Stimulated activated CD4-positive, alpha-beta T cell treated with anti-CD3 and anti-CD28 coated beads, Interleukin-4, amount 100 ng/mL, for 24 hours (primary cell): ENCODE results near the gene SPATA2.
A peak's percentile ranks its signal among the peaks of the same experiment; 100 is the strongest.
"Not testable (repeated sequence)": the region's sequence is repeated elsewhere in the genome, so short reads cannot be mapped to it uniquely, and the experiment has no call there.

Experiments
- DNase-seq: peaks from one replicate; pipeline ENCODE4 v3.0.0-alpha.2; 2020

Gene SPATA2

DNA sequence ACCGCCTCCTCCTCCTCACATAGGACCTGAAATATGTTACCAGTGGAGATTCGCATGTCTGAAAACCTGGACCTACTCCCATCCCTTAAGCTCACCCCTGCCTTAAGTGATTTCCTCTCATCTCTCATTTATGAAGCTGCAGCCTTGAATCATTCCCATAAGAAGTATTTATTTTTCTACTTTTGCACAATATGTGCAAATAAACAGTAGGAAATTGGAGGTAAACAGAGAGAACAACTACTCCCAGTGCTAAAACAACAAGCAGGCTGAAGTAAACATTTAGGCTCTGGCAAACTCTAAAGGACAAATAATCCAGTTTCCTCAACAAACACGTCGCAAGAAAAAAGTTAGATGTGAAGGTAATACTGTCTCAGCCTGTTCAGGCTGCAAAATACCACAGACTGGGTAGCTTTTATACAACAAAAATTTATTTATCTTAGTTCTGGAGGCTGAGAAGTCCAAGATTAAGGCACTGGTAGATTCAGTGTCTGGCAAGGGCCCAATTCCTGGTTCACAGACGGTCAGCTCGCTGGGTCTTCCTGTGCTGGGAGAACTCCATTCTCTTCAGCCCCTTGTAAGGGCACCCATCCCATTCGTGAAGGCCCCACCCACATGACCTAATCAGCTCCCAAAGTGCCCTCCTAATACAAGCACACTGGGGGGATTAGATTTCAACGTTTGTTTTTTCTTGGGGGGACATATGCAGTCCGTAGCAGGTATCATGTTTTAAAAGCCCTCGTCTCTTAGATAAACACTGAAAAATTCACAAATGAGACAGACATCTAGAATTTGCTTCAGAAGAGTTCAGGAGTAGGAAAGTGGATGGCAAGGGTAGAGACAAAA, 15.6 kb downstream of the SPATA2 start:
- DNase-seq: no peak

DNA sequence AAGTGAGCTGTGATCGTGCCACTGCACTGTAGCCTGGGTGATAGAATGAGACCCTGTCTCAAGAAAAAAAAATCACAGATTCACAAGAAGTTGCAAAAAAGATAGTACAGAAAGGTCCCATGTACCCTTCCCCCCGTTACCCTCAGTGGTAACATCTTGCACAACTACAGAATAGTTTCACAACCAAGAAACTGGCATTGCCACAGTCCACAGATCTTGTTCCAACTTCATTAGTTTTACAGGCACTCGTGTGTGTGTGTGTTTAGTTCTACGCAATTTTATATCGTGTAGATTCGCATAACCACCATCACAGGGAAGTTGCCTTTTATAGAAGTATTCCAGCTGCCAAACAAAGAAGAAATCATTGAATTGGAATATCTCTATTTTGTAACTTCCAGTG, 19.1 kb downstream of the SPATA2 start:
- DNase-seq: no peak

DNA sequence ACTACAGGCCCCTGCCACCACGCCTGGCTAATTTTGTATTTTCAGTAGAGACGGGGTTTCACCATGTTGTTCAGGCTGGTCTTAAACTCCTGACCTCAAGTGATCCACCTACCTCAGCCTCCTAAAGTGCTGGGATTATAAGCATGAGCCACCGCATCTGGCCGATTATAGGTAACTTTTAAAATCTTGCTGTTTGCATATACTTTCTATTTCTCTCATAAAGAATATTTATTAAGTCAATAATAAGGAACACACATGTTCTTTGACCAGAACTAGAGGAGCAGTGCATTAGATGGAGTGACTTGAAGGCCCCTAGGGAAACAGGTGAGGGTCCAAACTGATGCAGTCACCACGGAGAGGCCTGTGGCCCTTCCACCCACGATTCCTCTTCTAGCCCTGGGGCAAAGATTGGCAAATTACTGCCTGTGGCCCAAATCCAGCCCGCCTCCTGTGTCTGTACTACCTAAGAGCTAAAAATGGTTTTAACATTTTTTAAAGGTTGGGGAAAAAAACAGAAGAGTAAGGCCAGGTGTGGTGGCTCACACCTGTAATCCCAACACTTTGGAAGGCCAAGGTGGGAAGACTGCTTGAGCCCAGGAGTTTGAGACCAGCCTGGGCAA, 19.7 kb downstream of the SPATA2 start:
- not testable (repeated sequence) for DNase-seq

DNA sequence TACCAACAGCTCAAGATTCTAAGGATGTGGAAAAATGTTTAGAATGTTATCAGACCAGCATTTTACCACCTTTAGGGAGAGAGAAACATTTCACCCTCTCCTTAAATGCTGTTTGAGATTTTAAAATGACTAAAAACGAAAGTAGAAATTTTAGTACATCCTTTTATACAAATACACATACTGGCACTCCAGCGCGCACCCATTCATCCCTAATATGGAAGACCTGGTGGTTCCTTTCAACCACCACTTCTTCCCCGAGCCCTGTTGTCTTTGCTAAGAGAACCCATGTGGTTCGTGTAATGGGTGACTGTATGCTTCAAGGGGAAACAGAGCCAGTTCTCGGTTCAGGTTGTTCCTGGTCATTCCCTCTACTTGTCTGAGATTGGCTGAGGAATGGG, 21.3 kb downstream of the SPATA2 start:
- peak; percentile 36 for DNase-seq

DNA sequence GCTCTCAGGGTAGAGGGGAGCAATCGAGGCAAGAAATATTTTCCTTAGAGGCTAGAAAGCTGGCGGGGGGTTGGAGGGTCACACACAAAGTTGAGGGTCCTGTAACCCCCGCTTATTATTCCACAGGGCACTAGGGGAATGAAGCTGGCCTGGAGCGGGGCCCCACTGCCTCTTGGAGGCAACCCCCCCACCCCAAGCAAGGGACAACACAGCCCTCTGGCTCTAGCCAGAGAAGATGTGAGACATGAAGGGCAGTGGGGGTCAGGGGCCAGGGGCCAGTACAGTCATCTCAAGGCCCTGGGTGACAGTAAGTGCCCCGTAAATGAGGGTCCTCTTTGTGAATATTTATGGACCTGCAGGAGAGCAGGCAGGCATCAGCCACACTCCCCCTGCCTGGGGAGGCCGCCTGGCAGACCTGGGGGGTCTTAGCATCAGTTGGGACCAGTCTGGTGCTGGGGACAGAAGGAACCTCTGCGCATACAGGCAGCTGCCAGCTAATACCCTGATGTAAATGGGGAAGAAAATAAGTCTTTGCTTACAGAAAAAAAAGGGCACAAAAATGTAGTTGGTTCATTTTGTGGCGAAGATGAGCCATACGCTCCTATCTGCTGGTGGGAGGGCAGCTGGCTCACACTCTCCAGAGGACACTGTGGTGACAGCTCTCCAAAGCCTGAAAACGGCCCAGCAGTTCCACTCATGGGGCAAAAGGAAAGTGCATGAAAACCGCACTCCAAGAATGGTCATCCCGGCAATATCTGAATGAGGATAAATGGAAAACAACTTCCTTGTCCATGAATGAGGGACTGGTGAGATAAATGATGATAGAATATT, 21.9 kb downstream of the SPATA2 start:
- DNase-seq: peak; percentile 54

DNA sequence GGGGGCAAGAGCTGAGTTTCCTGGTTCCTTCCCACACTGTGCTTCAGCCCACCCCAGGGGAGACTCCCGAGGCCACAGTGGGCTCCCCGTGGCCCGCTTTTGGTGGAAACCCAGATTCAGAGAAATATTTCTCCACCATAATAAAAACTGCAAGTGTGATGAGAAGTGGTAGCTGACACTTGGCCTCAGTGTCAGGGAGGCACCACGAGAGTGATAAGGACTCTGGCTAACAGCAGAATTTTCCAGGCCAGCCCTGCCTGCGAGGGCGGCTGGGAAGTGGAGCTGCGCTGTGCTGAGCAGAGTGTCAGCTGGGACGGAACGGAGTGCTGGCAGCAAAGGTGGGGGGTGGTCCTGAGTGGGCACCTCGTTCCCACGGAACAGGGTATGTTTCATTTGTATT, 22.5 kb downstream of the SPATA2 start:
- no peak for DNase-seq

DNA sequence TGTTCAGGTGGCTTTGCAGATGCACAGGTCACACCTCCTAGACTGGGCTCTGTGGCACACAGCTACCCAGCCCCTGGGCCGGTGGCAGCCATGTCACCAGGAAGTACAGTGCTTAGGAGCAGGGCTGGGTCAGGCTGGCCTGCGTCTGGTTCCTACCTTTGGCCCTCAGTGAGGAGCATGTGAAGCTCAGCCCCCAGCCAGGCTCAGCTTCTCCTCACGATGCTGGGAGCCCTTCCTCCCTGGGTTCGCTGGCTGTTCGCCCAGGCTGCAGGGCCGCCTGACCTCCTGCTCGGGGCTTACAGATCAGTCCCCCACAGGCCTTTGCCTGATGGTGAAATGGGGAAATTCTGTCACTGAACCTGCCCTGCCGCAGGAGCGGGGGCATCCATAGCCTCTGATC, 23.1 kb downstream of the SPATA2 start:
- DNase-seq: no peak

DNA sequence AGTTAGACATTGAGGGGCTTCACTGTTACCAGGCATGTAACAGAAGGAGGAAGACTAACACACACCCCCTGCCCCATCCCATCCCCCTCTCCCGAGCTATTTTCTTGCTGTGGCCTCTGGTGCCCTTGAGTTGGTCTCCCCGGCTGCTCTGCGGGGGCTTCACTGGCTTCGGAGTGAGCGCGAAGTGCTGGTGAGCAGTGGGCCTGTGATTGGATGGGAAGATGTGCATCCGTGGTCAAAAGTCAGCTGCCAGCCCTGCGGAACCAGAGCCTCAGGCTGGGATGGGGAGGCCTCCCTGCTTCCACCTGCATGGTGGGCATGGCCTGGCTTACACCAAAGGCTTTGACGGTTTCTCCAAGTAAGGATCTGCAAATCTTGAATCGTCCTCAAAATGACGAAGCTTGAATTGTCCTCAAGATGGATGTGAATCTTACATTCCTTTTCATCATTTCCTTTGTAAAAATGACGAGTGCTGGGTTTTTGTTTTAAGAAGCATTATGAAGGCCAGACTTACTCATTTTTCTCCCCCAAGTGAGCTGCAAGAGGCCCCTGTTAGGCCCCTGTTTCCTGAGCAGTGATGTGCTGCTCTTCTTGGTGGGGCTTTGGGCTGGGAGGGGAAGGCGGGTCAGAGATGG, 23.7 kb downstream of the SPATA2 start:
- DNase-seq: no peak

DNA sequence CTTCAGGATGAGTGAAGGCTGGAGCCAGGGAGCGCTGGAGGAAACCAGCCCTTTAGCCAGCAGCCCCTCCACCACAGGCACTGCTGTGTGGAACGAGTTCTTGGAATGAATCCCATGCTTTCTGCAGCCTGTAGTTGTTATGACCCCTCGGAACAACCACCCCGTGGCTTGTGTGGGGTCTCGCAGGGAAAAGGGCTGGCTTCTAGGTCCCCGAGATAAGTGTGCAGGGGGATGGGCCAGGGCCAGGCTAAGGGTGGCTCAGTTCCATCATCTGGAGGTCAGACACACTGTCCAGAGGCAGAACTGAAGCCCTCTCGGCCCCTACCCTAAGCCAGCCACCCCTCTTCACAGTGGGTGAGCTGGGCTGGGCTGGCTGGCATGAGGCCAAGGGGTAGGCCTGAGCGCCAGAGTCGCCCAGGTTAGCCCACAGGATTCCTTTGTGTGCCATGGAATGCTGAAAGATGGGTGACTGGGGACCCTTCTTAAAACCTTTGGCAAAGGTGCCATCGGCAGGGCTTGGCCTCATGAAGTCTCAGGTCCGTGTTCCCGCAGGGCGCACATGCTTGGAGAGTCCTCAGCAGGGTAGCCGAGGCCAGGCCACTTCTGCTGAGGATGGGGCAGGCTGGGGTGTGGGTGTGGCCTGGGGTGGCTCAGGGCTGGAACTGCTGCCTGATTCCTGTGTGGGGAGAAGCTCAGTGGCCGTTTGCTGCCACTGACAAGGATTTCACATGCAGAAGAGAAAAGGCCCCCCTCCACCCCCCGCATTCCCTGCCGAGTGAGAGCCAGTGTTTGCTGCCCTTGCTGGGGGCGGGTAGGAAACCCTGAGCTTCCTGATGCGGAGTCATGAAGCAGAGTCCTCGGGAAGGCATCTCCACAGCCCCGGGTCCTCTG, 24.6 kb downstream of the SPATA2 start:
- DNase-seq: no peak

DNA sequence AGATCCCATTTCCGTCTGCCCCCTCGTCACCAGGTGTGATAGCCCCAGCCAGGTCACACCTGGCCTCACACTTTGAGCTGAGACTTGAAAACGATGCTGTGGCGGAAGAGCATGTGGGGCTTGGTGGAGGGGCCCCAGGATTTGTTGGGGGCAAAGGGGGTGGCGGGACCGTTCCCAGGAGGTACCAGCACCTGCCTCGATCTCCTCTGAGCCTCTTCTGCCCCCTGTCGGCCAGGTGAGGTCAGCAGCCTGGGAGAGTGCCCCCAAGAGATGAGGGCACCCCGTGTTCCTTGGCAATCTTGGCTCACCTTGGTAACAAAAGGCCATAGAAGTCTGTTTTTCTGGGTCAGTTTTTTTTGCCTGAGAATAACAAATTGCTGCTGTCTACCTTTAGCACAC, 25.4 kb downstream of the SPATA2 start:
- DNase-seq: no peak

DNA sequence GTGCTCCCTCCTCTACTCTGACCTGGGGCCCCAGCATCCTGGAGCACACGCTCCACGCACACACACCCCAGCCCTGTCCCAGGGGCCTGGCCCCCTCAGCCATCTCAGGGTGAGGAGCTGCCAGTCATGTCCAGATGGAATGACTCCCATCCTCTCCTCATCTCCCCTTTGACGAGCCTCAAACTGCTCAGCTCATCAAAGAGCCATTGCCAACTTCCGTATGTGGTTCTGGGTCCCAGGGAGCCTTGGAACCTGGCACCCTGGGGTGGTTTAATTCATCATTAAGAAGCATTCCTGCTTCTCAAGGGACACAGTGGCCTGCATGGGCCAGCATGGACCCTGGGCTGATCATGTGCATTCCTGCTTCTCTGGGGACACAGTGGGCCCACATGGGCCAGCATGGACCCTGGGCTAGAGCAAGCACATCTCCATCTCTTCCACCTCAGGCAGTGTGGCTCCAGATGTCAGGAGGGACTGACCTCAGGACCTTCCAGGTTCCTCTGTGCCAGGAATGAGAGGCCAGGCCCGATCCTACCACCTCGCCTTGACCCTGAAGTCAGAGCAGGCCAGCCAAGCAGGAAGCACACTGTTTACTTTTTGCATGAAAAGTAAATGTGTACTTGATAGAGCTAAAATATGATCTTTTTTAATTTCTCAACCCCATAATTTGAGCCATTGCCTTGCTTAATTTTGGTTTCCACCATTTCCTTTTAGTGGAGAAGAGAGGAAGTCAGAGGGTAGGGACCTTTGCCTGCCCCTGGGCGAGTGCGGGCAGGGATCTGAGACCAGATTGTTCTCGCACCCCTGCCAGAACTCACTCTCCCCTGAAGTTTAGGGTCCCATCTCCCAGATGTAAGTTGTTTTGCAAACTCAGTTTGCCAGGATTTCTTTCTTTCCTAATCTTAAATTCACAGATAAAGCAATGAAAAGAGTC, 26.1 kb downstream of the SPATA2 start:
- no peak for DNase-seq

DNA sequence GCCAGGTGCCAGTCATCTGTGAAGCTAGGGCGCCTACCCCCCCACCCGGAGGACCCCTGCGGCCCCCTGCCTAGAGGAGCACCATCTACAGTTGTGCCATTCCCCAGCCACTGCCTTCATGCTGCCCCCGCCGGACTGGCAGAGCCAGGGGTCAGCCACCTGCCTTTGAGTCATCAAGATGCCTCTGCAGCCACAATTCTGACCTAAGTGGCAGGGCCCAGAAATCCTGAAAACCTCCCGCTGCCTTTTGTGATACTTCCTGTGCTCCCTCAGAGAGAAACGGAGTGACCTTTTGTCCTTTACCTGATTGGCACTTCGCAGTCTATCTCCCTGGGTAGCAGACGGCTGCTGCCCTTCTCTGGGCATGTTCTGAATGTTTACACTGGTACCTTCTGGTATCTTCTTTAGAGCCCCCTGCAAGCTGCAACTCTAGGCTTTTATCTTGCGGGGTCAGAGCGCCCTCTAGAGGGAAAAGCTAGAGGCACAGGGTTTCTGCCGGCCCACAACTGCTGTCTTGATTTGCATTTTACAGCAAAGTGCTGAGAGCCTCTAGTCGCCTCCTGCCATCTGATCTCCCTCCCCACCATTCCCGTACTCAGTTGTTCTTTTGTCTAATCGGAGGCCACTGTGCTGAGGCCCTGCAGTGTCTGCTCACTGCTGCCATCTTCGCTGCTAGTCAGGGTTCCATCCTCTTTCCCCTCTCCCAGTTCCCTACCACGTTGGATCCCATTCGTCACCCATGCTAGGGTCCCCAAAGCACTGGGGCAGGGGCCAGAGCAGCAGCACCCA, 26.9 kb downstream of the SPATA2 start:
- DNase-seq: peak; percentile 63

DNA sequence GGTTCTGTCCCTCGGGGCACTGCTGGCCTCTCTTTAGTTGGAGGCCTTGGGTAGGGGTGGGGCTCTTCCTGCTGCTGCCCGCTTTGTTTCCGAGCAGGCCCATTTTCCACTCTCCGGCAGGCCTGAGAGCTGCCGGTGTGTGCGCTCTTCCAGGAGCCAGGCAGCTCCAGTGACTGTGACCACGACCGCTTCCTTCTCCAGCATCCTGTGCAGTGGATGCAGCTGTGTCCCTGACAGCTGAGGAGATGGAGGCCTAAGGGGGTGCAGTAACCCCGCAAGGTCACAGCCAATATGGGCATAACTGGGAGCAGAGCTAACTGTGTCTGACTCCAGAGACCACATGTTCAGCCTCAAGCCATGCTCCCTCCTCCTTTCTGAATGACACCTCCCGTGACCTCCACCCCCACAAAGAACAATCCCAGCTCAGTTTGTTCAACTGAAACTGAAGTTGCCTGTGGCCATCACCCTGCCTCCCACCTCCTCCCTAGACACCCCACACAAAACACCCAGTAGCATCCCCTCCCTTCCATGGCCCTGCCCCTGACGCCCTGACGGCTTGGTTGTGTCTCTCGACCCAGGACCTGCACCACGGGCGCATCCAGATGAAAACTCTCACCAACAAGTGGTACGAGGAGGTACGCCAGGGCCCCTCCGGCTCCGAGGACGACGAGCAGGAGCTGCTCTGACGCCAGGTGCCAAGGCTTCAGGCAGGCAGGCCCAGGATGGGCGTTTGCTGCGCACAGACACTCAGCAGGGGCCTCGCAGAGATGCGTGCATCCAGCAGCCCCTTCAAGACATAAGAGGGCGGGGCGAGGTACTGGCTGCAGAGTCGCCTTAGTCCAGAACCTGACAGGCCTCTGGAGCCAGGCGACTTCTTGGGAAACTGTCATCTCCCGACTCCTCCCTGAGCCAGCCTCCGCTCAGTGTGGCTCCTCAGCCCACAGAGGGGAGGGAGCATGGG, 27.8 kb downstream of the SPATA2 start:
- no peak for DNase-seq

DNA sequence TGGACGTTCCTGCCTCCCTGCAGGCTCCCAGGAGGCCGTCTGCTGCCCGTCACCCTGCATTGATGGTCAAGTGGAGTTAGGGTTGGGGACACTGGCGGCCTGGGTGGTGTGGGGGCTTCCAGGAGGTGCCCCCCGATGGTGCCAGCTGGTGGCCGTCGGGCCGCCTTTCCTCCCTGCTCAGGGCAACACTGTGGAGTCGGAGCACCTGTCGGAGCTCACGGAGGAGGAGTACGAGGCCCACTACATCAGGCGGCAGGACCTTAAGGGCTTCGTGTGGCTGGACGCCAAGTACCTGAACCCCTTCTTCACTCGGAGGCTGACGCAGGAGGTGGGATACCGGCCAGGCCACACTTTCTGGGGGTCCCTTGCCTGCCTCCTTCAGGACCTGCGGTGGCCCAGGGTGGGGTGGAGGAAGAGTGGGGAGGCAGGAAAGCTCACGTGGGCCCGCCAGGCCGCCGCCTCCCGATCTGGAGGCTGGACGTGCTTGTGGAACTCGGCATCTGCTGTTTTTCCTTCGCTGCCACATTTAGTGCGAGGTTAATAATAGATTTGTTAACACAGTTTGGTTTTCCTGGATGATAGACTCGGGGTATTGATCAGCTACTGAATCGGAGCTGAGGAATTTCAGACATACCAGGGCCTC, 28.6 kb downstream of the SPATA2 start:
- no peak for DNase-seq

DNA sequence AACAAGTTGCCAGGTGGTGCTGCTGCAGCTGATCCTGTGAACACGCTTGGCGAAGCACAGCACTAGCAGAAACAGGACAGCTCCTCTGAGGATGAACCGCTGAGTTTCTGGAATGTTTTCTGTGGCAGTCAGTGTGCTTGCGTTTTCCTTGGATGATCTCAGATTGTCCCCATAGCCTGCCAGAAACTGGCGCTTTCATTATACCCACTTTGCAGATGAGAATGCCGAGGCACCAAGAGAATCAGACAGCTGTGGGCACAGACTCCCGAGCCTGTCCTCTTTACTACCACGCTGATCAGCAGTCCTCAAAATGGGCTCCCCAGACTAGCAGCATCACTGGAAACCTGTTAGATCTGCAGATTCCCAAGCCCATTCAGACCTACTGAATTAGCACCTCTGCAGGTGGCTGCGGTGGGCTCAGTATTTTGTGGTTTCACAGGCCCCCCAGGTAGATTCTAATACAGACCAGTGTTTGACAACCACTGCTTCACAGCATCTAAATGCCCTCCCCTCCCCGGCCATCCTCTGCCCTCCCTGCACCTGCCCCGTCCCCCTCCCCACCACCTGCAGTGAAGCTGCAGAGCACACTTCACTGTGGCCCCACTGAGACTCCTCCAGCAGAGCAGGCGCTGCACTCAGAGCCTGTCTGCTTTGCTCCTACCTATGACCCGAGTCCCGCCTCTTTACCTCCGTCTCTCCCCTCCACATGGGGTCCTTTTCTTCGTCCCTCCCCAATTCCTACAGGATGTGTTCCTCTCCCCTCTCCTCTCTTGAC, 29.6 kb downstream of the SPATA2 start:
- no peak for DNase-seq

DNA sequence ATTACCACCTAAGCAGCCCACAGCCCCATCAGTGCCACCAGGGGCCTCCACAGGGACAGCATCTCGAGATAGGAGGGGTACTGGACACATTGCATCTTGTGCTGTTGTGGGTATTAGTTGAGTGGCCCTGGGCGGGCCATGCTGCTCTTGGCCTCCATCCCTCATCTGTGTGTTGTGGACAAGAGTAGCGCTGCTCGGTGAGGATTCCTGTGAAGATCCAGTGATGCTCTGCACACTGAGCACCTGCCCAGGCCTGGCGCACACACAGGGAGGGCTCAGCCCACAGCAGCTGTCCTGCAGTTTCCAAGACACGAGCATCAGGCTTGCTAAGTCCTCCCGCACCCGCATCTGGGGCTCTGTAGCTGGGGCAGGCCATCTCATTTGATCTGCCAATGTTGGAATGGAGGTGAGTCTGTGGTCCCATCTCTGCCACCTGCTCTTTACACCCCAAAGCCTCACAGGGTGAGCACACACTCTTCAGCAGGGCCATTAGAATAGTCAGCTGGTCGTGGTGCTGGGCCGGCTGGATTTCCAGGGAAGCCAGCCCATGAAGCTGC, 32.0 kb downstream of the SPATA2 start:
- no peak for DNase-seq
